H54 (cell line): ENCODE measurements around the gene CDC42EP4.
A peak's percentile ranks its signal among the peaks of the same experiment; 100 is the strongest.

Source experiments
- DNase-seq: peaks from one replicate; pipeline ENCODE4 v3.0.0; 2011; ENCODE audit warnings: low spot score, mixed read lengths; ENCODE audit not compliant: insufficient read length
- FAIRE-seq: peaks from 3 replicates; lab custom pipeline; 2011; peaks lifted over from hg19 to GRCh38; lab: Jason Lieb, UNC
- POLR2A ChIP-seq: IDR thresholded peaks from 2 replicates; pipeline ENCODE4 v1.6.1; 2011; ENCODE audit warnings: low read depth, mild to moderate bottlenecking, low read length

The CDC42EP4 gene

DNA sequence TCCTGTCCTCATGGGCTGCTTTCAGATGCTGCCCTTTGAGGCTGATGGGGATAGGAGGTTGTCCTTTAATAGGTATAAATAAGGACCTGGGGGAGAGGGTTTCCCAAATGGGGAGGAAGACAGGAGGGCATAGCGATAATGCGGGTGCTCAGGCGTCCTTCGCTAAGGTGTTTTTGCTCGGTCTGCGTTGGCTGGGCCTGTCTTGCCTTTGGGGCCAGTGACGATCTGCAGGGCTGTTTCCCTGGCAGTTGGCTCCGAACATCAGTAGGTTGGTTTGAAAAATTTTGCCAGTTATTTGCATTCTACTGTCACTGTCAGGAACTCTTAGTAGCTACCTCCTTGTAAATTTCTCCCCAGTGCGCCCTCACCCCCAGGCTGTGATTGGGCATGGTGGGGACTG lies 37.8 kb upstream of the CDC42EP4 start:
- DNase-seq (no peak), FAIRE-seq (no peak)
- TF ChIP-seq POLR2A, result no peak

DNA sequence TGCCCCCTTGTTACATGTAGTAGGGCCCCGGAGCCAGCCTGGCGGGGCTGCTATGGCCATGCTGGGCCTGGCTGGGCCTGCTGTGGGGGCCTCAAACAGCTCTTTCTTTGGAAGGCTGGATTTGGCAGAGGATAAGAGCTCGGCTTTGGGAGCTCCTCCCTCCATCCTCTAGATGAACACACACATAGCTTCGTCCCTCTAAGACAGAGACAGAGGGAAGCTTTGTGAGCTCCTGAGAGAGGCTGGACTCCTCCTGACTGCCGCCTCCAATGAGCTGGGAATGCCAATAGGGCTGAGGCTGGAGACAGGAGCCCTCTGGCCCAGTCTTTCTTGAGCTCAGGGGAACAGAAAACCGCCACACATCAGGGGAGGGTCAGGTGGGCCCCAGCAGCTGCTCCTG lies 37.3 kb upstream of the CDC42EP4 start:
- no peak for DNase-seq
- no peak for TF ChIP-seq POLR2A
- FAIRE-seq, result no peak

DNA sequence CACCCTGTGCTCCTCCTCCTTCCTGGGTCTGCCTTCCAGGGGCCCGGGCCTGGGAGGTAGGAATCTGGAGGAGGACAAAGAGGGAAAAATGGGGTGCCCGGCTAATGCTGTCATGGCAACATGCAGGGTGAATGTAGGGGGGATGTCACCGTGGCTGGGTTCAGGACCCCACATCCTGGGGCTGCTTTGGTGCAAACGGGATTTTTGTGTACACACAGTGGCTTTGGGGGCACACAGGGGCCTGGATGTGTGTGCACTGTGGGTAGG lies 37.0 kb upstream of the CDC42EP4 start:
- no peak for DNase-seq
- no peak for TF ChIP-seq POLR2A
- FAIRE-seq, result no peak

GRCh38 chr17:73348018-73348828 lies 36.4 kb upstream of the CDC42EP4 start:
- TF ChIP-seq POLR2A, result no peak
- FAIRE-seq, result no peak
- DNase-seq, result no peak

DNA sequence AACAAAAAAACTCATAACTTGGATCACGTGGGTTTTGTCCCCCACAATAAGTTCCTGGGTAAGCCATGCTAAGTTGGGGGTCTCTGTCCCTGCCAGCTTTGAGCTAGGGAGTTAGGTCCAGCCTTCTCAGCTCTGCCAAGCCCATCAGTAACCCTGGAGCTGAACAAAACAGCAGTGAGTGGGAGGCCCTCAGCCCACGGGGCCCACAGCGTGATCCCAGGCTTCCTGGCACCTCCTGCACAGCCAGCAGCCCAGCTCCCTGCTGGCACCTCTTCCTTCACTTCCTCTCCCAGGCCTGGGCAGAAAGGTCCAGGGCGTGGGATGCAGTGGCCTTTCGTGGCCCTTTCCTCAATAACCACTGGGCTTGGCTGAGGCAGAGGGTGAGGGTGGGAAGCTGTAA lies 35.5 kb upstream of the CDC42EP4 start:
- TF ChIP-seq POLR2A, result no peak
- no peak for FAIRE-seq
- DNase-seq, result peak; percentile 38

DNA sequence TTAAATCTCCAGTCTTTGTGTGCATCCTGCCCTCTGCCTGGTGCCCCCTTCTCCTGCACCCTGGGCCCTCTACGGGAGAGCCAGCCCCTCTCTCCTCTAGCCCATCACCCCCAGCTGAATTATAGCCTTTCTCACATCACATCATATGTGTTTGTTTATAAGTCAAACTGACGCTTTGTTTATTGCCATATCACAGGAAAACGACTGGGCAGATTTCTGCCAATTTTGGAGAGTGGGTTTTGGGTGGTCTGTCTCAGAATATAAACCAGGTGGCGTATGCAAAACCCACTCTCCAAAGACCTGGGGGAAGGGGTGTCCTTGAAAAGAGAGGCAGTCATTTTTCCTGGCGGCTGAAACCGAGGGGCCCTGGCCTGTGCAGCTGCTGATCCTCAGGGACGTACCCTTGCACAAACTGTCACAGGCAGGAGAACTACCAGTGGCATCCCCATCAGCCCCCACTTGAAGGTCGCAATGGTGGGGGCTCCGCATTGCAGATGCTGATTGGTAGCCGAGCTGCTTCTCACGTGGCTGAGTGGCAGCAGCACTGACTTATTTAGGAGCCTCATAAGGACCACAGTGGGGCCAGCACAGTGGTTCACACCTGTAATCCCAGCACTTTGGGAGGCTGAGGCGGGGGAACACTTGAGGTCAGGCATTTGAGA lies 34.8 kb upstream of the CDC42EP4 start:
- DNase-seq (no peak), FAIRE-seq (no peak)
- no peak for TF ChIP-seq POLR2A

- FAIRE-seq, result no peak
- no peak for TF ChIP-seq POLR2A
- no peak for DNase-seq
Observed at GRCh38 chr17:73343739-73344454, 32.1 kb upstream of the CDC42EP4 start.

GRCh38 chr17:73343168-73343634 lies 31.4 kb upstream of the CDC42EP4 start:
- FAIRE-seq (no peak), DNase-seq (peak; percentile 80)
- no peak for TF ChIP-seq POLR2A

GRCh38 chr17:73342541-73343167 lies 30.9 kb upstream of the CDC42EP4 start:
- FAIRE-seq, result no peak
- TF ChIP-seq POLR2A, result no peak; the same call in 1 of the 2 replicates
- DNase-seq, result peak; percentile 63

DNA sequence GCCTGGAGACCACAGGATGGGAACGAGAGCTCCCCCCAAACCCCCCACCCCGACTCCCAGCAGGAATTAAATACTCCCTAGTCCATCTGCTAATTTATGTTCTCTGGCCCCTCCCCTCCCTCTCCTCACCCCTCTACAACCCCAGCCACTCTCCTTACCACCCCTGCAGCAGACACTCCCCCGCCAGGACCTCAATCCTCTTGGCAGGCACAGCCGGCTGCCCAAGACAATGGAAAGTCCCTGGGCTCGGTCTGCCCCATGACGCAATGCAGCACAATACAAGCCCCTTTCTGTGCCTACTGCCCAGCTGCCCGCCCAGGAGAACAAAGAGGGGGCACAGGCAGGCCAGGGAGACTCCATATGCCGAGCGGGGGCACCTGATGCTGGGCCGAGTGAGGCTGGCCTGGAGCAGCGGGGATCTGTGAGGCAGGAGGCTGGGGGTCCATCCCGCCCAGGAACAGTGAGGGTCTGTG lies 30.3 kb upstream of the CDC42EP4 start:
- FAIRE-seq, result peak; percentile 11
- peak; percentile 92 for DNase-seq

GRCh38 chr17:73341350-73342049 lies 29.7 kb upstream of the CDC42EP4 start:
- TF ChIP-seq POLR2A, result no peak
- DNase-seq, result no peak
- no peak for FAIRE-seq

More for the DNA sequence above, 30.3 kb upstream of the CDC42EP4 start:
- no peak for TF ChIP-seq POLR2A

DNA sequence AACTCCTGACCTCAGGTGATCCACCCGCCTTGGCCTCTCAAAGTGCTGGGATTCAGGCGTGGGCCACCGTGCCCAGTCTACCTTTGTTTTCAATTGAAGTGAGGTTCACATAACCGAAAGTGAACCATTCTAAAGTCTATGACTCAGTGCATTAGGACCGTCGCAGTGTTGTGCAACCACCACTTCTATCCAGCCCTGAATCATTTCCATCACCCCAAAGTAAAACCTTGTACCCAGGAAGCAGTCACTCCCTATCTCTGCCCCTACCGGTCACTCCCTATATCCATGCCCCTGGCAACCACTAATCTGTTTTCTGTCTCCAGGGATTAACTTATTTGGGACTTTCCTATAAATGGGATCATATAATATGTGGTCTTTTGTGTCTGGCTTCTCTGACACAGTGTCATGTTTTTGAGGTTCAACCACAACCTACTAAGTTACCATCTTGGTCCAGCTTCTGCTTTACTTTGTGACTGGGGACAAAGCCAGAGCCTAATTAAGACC lies 28.3 kb upstream of the CDC42EP4 start:
- DNase-seq (peak; percentile 93), FAIRE-seq (peak; percentile 70)
- no peak for TF ChIP-seq POLR2A
